ENCODE data around the gene SH3BP4. TPM values are rescaled to one million over a fixed set of nuclear protein-coding genes. Genes with fewer than 3 reads are reported as not detected.

Gene SH3BP4
- total RNA-seq, 1 experiment from 2014 or later, result 49.1 TPM

- in situ Hi-C loops (cut with HindIII; ENCODE audit: low sequenced_read_pairs), result no loop called here
- no peak for DNase-seq (ENCODE audit: low spot score)
Measured at GRCh38 chr2:235027558-235028214, 75.9 kb downstream of the SH3BP4 start.

GRCh38 chr2:235028646-235029045 lies 76.8 kb downstream of the SH3BP4 start:
- in situ Hi-C loops (cut with HindIII; ENCODE audit: low sequenced_read_pairs), result no loop called here

GRCh38 chr2:235029054-235029453 lies 77.2 kb downstream of the SH3BP4 start:
- no peak for DNase-seq (ENCODE audit: low spot score)
- in situ Hi-C loops (cut with HindIII; ENCODE audit: low sequenced_read_pairs), result no loop called here

More at GRCh38 chr2:235028646-235029045, 76.8 kb downstream of the SH3BP4 start:
- DNase-seq (ENCODE audit: low spot score), result no peak

- no peak for DNase-seq (ENCODE audit: low spot score)
- in situ Hi-C loops (cut with HindIII; ENCODE audit: low sequenced_read_pairs), result no loop called here
Measured at GRCh38 chr2:235030126-235030525, 78.3 kb downstream of the SH3BP4 start.

- in situ Hi-C loops (cut with HindIII; ENCODE audit: low sequenced_read_pairs), result no loop called here
- no peak for DNase-seq (ENCODE audit: low spot score)
Measured at GRCh38 chr2:235030936-235031335, 79.1 kb downstream of the SH3BP4 start.

GRCh38 chr2:235031686-235032373 lies 80.0 kb downstream of the SH3BP4 start:
- DNase-seq (ENCODE audit: low spot score), result peak; percentile 22
- in situ Hi-C loops (cut with HindIII; ENCODE audit: low sequenced_read_pairs), result no loop called here

- in situ Hi-C loops (cut with HindIII; ENCODE audit: low sequenced_read_pairs), result no loop called here
Measured at GRCh38 chr2:235032466-235032865, 80.6 kb downstream of the SH3BP4 start.

GRCh38 chr2:235032949-235033348 lies 81.1 kb downstream of the SH3BP4 start:
- in situ Hi-C loops (cut with HindIII; ENCODE audit: low sequenced_read_pairs), result no loop called here
- DNase-seq (ENCODE audit: low spot score), result no peak

More at GRCh38 chr2:235032466-235032865, 80.6 kb downstream of the SH3BP4 start:
- DNase-seq (ENCODE audit: low spot score), result no peak

- in situ Hi-C loops (cut with HindIII; ENCODE audit: low sequenced_read_pairs), result no loop called here
- no peak for DNase-seq (ENCODE audit: low spot score)
Measured at GRCh38 chr2:235034265-235035118, 82.7 kb downstream of the SH3BP4 start.

- in situ Hi-C loops (cut with HindIII; ENCODE audit: low sequenced_read_pairs), result no loop called here
Measured at GRCh38 chr2:235037604-235038166, 85.9 kb downstream of the SH3BP4 start.

GRCh38 chr2:235041221-235041917 lies 89.6 kb downstream of the SH3BP4 start:
- in situ Hi-C loops (cut with HindIII; ENCODE audit: low sequenced_read_pairs), result no loop called here
- no peak for DNase-seq (ENCODE audit: low spot score)

More at GRCh38 chr2:235037604-235038166, 85.9 kb downstream of the SH3BP4 start:
- no peak for DNase-seq (ENCODE audit: low spot score)

- no peak for DNase-seq (ENCODE audit: low spot score)
- in situ Hi-C loops (cut with HindIII; ENCODE audit: low sequenced_read_pairs), result no loop called here
Measured at GRCh38 chr2:235041918-235042575, 90.2 kb downstream of the SH3BP4 start.

- DNase-seq (ENCODE audit: low spot score), result no peak
- in situ Hi-C loops (cut with HindIII; ENCODE audit: low sequenced_read_pairs), result no loop called here
Measured at GRCh38 chr2:235042576-235043515, 91.0 kb downstream of the SH3BP4 start.

- in situ Hi-C loops (cut with HindIII; ENCODE audit: low sequenced_read_pairs), result no loop called here
- no peak for DNase-seq (ENCODE audit: low spot score)
Measured at GRCh38 chr2:235043762-235044500, 92.1 kb downstream of the SH3BP4 start.

GRCh38 chr2:235044501-235045271 lies 92.9 kb downstream of the SH3BP4 start:
- in situ Hi-C loops (cut with HindIII; ENCODE audit: low sequenced_read_pairs), result no loop called here
- no peak for DNase-seq (ENCODE audit: low spot score)

GRCh38 chr2:235045336-235045972 lies 93.6 kb downstream of the SH3BP4 start:
- in situ Hi-C loops (cut with HindIII; ENCODE audit: low sequenced_read_pairs), result no loop called here
- no peak for DNase-seq (ENCODE audit: low spot score)

All from G401 (cell line).